IMR-90 (cell line): ENCODE data around the gene TK1. TPM values are rescaled to one million over a fixed set of nuclear protein-coding genes. Genes with fewer than 3 reads are reported as not detected.

Experiments
- ATAC-seq: fragments of 200-7000 bp; cut with Tn5 transposase; 2 replicates; pipeline ENCODE4 v1.9.1; 2020; ENCODE audit warnings: low read depth, mild to moderate bottlenecking, moderate library complexity
- BruUV-seq: library from RNA; stranded (reverse); fragments of 400-500 nt; replicated peaks from 2 replicates; lab custom pipeline; 2021; lab: Mats Ljungman, UMichigan
- CTCF ChIA-PET: fragments of 300-600 bp; formaldehyde crosslinking; extraction: SDS; loops from one replicate; lab custom pipeline; 2021; ENCODE audit warnings: antibody characterized with exemption; lab: Yijun Ruan, JAX
- POLR2A ChIA-PET: fragments of 300-600 bp; sonication (Branson Sonifier 250); formaldehyde crosslinking; loops from one replicate; lab custom pipeline; 2022; ENCODE audit warnings: antibody characterized with exemption; ENCODE audit not compliant: unreplicated experiment; lab: Charles Lee
- DNase-seq: peaks from one replicate; pipeline ENCODE4 v3.0.0; 2013
- H2AFZ ChIP-seq: replicated peaks from 2 replicates; pipeline ENCODE3; 2013; ENCODE audit warnings: low read length, mild to moderate bottlenecking; ENCODE audit not compliant: poor library complexity
- H2AK5ac ChIP-seq: 2 replicates; pipeline ENCODE4 v1.6.1; 2013; ENCODE audit warnings: low read depth, low read length, inconsistent platforms
- H2AK9ac ChIP-seq: replicated peaks from 2 replicates; pipeline ENCODE3; 2013; ENCODE audit warnings: mild to moderate bottlenecking, low read depth, low read length, moderate library complexity; ENCODE audit not compliant: poor library complexity
- H2BK120ac ChIP-seq: 2 replicates; pipeline ENCODE4 v1.6.1; 2013; ENCODE audit warnings: low read depth, low read length, inconsistent platforms
- H2BK15ac ChIP-seq: 3 replicates; pipeline ENCODE4 v1.6.1; 2013; ENCODE audit warnings: low read depth, low read length, inconsistent platforms
- H2BK20ac ChIP-seq: 2 replicates; pipeline ENCODE4 v1.6.1; 2013; ENCODE audit warnings: low read depth, mild to moderate bottlenecking, inconsistent platforms, low read length, moderate library complexity
- H2BK5ac ChIP-seq: 2 replicates; pipeline ENCODE4 v1.6.1; 2013; ENCODE audit warnings: mild to moderate bottlenecking, low read depth, low read length, inconsistent platforms; ENCODE audit not compliant: poor library complexity, severe bottlenecking
- H3K14ac ChIP-seq: replicated peaks from 2 replicates; pipeline ENCODE4 v1.6.1; 2013; ENCODE audit warnings: low read depth, low read length, inconsistent platforms
- H3K18ac ChIP-seq: 2 replicates; pipeline ENCODE4 v1.6.1; 2013; ENCODE audit warnings: low read depth, low read length, control low read depth
- H3K23ac ChIP-seq: 2 replicates; pipeline ENCODE4 v1.6.1; 2013; ENCODE audit warnings: low read depth, low read length, inconsistent platforms
- H3K27ac ChIP-seq: 2 replicates; pipeline ENCODE4 v1.5.1; 2013; ENCODE audit warnings: mild to moderate bottlenecking, control low read depth, low read length; ENCODE audit not compliant: insufficient read depth
- H3K27me3 ChIP-seq: 2 replicates; pipeline ENCODE4 v1.6.1; 2013; ENCODE audit warnings: low read length; ENCODE audit not compliant: control insufficient read depth, insufficient read depth
- H3K36me3 ChIP-seq: 2 replicates; pipeline ENCODE4 v1.6.1; 2013; ENCODE audit warnings: low read length, mixed read lengths; ENCODE audit not compliant: control insufficient read depth, insufficient read depth
- H3K4ac ChIP-seq: 2 replicates; pipeline ENCODE4 v1.6.1; 2013; ENCODE audit warnings: low read depth, low read length, inconsistent platforms
- H3K4me1 ChIP-seq: 2 replicates; pipeline ENCODE4 v1.6.1; 2013; ENCODE audit warnings: low read length, mixed read lengths; ENCODE audit not compliant: control insufficient read depth, insufficient read depth
- H3K4me2 ChIP-seq: 2 replicates; pipeline ENCODE4 v1.6.1; 2013; ENCODE audit warnings: low read depth, mild to moderate bottlenecking, control low read depth, low read length, moderate library complexity
- H3K4me3 ChIP-seq: 2 replicates; pipeline ENCODE4 v1.5.1; 2013; ENCODE audit warnings: low read depth, mild to moderate bottlenecking, control low read depth, low read length, moderate library complexity; ENCODE audit not compliant: insufficient read depth
- H3K56ac ChIP-seq: 2 replicates; pipeline ENCODE4 v1.6.1; 2013; ENCODE audit warnings: low read length, inconsistent platforms; ENCODE audit not compliant: insufficient read depth; ENCODE audit errors: extremely low read depth
- H3K79me1 ChIP-seq, 2 experiments: 2 replicates each; pipeline ENCODE4 v1.6.1; 2013; ENCODE audit warnings: low read length in 2 of 2, inconsistent platforms in 1 of 2, low read depth in 1 of 2
- H3K9ac ChIP-seq: 2 replicates; pipeline ENCODE4 v1.6.1; 2013; ENCODE audit warnings: low read depth, low read length, control low read depth
- H3K9me1 ChIP-seq: 2 replicates; pipeline ENCODE4 v1.6.1; 2013; ENCODE audit warnings: low read length, inconsistent platforms; ENCODE audit not compliant: insufficient read depth
- H3K9me3 ChIP-seq: 2 replicates; pipeline ENCODE4 v1.6.1; 2013; ENCODE audit warnings: low read length; ENCODE audit not compliant: control insufficient read depth, insufficient read depth
- H4K20me1 ChIP-seq: 2 replicates; pipeline ENCODE4 v1.6.1; 2013; ENCODE audit warnings: low read length, inconsistent platforms; ENCODE audit not compliant: insufficient read depth
- H4K5ac ChIP-seq: 2 replicates; pipeline ENCODE4 v1.6.1; 2013; ENCODE audit warnings: mild to moderate bottlenecking, low read depth, low read length, control low read depth
- H4K8ac ChIP-seq, 2 experiments: 2 replicates each; pipeline ENCODE4 v1.6.1; 2013; ENCODE audit warnings: low read depth in 2 of 2, low read length in 2 of 2, control low read depth in 1 of 2, inconsistent platforms in 1 of 2
- H4K91ac ChIP-seq: 2 replicates; pipeline ENCODE4 v1.6.1; 2013; ENCODE audit warnings: low read depth, low read length, inconsistent platforms; ENCODE audit not compliant: insufficient read depth
- BHLHE40 ChIP-seq: fragments of 150-350 bp; IDR thresholded peaks from 2 replicates; pipeline ENCODE4 v1.6.1; 2016; ENCODE audit warnings: mild to moderate bottlenecking, low read depth, low read length
- CTCF ChIP-seq: conservative IDR thresholded peaks from 2 replicates; pipeline ENCODE4 v1.5.1; 2012; ENCODE audit warnings: mild to moderate bottlenecking, low read depth, low read length, improper control_type of control experiment
- FOS ChIP-seq: fragments of 150-350 bp; IDR thresholded peaks from 2 replicates; pipeline ENCODE4 v1.6.1; 2016; ENCODE audit warnings: low read depth, low read length
- NFE2L2 ChIP-seq: fragments of 150-350 bp; IDR thresholded peaks from 2 replicates; pipeline ENCODE4 v1.6.1; 2016; ENCODE audit warnings: low read depth, mild to moderate bottlenecking, low read length
- RFX5 ChIP-seq: IDR thresholded peaks from 2 replicates; pipeline ENCODE4 v1.8.0; 2012; ENCODE audit warnings: low read depth, mild to moderate bottlenecking, low read length, moderate library complexity
- USF2 ChIP-seq: fragments of 150-350 bp; IDR thresholded peaks from 2 replicates; pipeline ENCODE4 v1.6.1; 2017; ENCODE audit warnings: mild to moderate bottlenecking, antibody characterized with exemption, low read length, low read depth
- WGBS, 2 experiments: methylation state at CpG; one replicate each; pipeline versions ENCODE4 v1.1.5 to v1.1.7; 2013; ENCODE audit warnings: missing lambda C conversion rate in 2 of 2; ENCODE audit not compliant: insufficient read length in 1 of 2; ENCODE audit errors: extremely low coverage in 2 of 2; 5-methylcytosine and 5-hydroxymethylcytosine counted together
- dilution Hi-C: fragments of 300-500 bp; cut with HindIII; formaldehyde crosslinking; loops from one replicate; pipeline ENCODE4 v1.14.3; 2018; ENCODE audit warnings: low sequenced_read_pairs; ENCODE audit not compliant: unreplicated experiment
- in situ Hi-C: fragments of 300-500 bp; cut with MboI; formaldehyde crosslinking; loops from 3 replicates; pipeline ENCODE4 v1.14.3; 2019; ENCODE audit warnings: low sequenced_read_pairs, inconsistent platforms, mixed read lengths
- intact Hi-C: fragments of 100-400 bp; cut with micrococcal nuclease; formaldehyde crosslinking; loops from 2 replicates; pipeline ENCODE4 v1.10.0; 2022
- polyA plus RNA-seq, 3 experiments: library from polyadenylated mRNA; depleted of rRNA; stranded (reverse); fragments of >200 nt; gene quantifications; 2 replicates each; pipeline ENCODE4 v1.2.3, GENCODE V29; 2012; ENCODE audit warnings: low replicate concordance in 1 of 3
- total RNA-seq: library from RNA; depleted of rRNA; stranded (reverse); fragments of >200 nt; gene quantifications from 2 replicates; pipeline ENCODE4 v1.2.3, GENCODE V29; 2012
- TF ChIP-seq, protein P1 (sequence below): fragments of 150-350 bp; IDR thresholded peaks from 2 replicates; pipeline ENCODE4 v1.6.1; 2016; ENCODE audit warnings: low read depth, mild to moderate bottlenecking, low read length, moderate library complexity, borderline replicate concordance

The TK1 gene
- total and polyA plus RNA-seq, 2 of the 4 experiments (the other 2 are of a cell fraction): 150 to 219 TPM

GRCh38 chr17:78211032-78211431 lies 24.2 kb upstream of the TK1 start:
- no peak overlapping the region for H3K27ac ChIP-seq
- no peak overlapping the region for H2AFZ ChIP-seq
- 0 out of 2 replicates have a peak, but pooled peaks cover 2% of the 10 kb centered on the region for H3K9me1 ChIP-seq
- intact Hi-C loops: no loop called here
- H4K5ac ChIP-seq: no peak overlapping the region
- TF ChIP-seq, protein P1, sequence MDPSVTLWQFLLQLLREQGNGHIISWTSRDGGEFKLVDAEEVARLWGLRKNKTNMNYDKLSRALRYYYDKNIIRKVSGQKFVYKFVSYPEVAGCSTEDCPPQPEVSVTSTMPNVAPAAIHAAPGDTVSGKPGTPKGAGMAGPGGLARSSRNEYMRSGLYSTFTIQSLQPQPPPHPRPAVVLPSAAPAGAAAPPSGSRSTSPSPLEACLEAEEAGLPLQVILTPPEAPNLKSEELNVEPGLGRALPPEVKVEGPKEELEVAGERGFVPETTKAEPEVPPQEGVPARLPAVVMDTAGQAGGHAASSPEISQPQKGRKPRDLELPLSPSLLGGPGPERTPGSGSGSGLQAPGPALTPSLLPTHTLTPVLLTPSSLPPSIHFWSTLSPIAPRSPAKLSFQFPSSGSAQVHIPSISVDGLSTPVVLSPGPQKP: no peak
- TF ChIP-seq CTCF (no peak), BHLHE40 (no peak), USF2 (no peak), NFE2L2 (no peak), FOS (no peak), RFX5 (no peak)
- peaks cover 0 to 9% of the 10 kb centered on the region in 2 experiments; a peak in 1 of 4 replicates for H3K79me1 ChIP-seq
- H2AK9ac ChIP-seq: no peak overlapping the region
- ChIA-PET CTCF (no interaction called here), POLR2A (no interaction called here)
- 0 out of 2 replicates have a peak, but pooled peaks cover 1% of the 10 kb centered on the region for H3K36me3 ChIP-seq
- no peak overlapping the region for H3K23ac ChIP-seq
- no peaks in the 10 kb centered on the region for H4K20me1 ChIP-seq
- DNase-seq (no peak), ATAC-seq (no peak)
- H4K8ac ChIP-seq: no peak overlapping the region
- no peak overlapping the region for H3K4me2 ChIP-seq
- in situ Hi-C loops: no loop called here
- no peak overlapping the region for H2BK15ac ChIP-seq
- no TSS peak for BruUV-seq
- H3K27me3 ChIP-seq: no peaks in the 10 kb centered on the region; the same call in 1 of the 2 replicates
- H3K4me3 ChIP-seq: no peak overlapping the region
- H2BK120ac ChIP-seq: no peak overlapping the region
- H2BK20ac ChIP-seq: no peak overlapping the region
- no peak overlapping the region for H3K18ac ChIP-seq
- H3K9ac ChIP-seq: no peak overlapping the region
- H3K9me3 ChIP-seq: no peaks in the 10 kb centered on the region
- H2BK5ac ChIP-seq: no peak overlapping the region
- no peak overlapping the region for H3K4ac ChIP-seq
- no CpG with 5 or more reads among the region's 11 CpGs for WGBS, 2 experiments
- H4K91ac ChIP-seq: no peak overlapping the region
- no peak overlapping the region for H3K56ac ChIP-seq
- dilution Hi-C loops: no loop called here
- H2AK5ac ChIP-seq: no peak overlapping the region
- 0 out of 2 replicates have a peak, but pooled peaks cover 1% of the 10 kb centered on the region for H3K4me1 ChIP-seq
- no peak overlapping the region for H3K14ac ChIP-seq
